D721Med (cell line): ENCODE data around the gene MMP17.

ENCODE experiments used
- DNase-seq: peaks from one replicate; pipeline ENCODE4 v3.0.0; 2011; ENCODE audit warnings: low spot score; ENCODE audit not compliant: insufficient read length
- FAIRE-seq: peaks from 2 replicates; lab custom pipeline; 2011; peaks lifted over from hg19 to GRCh38; lab: Jason Lieb, UNC
- CTCF ChIP-seq: IDR thresholded peaks from 2 replicates; pipeline ENCODE4 v1.5.1; 2012; ENCODE audit warnings: mild to moderate bottlenecking, control low read depth; ENCODE audit not compliant: insufficient read depth; ENCODE audit errors: missing control alignments

Gene MMP17

GRCh38 chr12:131849700-131850553 is 21.7 kb downstream of the MMP17 start:
- no peak for DNase-seq
- TF ChIP-seq CTCF, result no peak

GRCh38 chr12:131850856-131851559 is 22.8 kb downstream of the MMP17 start:
- no peak for FAIRE-seq
- no peak for DNase-seq
- TF ChIP-seq CTCF, result no peak

More at GRCh38 chr12:131849700-131850553, 21.7 kb downstream of the MMP17 start:
- FAIRE-seq, result no peak

- no peak for DNase-seq
- FAIRE-seq, result no peak
- no peak for TF ChIP-seq CTCF
Measured at GRCh38 chr12:131851741-131852550, 23.8 kb downstream of the MMP17 start.

- TF ChIP-seq CTCF, result no peak
- no peak for FAIRE-seq
- DNase-seq, result no peak
Measured at GRCh38 chr12:131852551-131853299, 24.5 kb downstream of the MMP17 start.

GRCh38 chr12:131853832-131854797 is 25.9 kb downstream of the MMP17 start:
- FAIRE-seq (no peak), DNase-seq (no peak)
- TF ChIP-seq CTCF, result no peak
